Stromal cell of bone marrow (primary cell): ENCODE results near the gene GPHA2.
"Not testable (repeated sequence)": the region's sequence is repeated elsewhere in the genome, so short reads cannot be mapped to it uniquely, and the experiment has no call there.

ENCODE experiments used
- DNase-seq: peaks from one replicate; pipeline ENCODE4 v3.0.0-alpha.2; 2012; ENCODE audit warnings: low read depth

Gene GPHA2, protein sequence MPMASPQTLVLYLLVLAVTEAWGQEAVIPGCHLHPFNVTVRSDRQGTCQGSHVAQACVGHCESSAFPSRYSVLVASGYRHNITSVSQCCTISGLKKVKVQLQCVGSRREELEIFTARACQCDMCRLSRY

DNA sequence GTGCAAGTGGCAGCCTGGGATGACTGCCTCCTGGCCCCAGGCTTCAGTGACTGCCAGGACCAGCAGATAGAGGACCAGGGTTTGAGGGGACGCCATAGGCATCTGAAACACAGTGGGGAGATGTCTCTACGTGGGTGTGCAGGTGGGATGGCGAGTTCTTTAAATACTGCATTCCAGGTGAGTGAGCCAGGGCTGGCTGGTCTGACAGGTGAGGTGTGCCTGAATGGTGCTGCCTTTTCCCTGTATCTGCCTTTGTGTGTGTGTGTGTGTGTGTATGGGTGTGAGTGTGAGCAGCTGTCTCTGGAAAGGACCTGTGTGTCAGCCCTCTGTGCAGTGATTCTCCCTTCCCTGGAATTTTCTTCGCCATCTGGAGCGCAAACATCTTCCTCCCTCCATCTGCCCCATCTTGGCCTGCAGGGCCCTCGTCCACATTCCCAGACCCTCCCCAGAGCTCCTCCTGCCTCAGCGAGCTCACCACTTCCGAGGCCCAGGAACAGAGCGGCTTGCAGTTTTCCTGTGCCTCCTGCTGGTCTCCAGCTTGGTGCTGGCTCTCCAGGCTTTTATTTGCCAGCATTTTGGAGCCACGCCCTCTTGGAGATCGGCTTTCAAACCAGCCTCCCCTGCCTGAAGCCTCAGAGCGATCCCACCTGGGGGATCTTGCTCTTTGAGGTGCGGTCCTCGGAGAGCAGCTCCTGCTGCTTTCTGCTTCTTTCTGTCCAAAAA lies at the start of gene GPHA2:
GPHA2 (minus strand) TSS at position 535 of the 723 bp plus-strand sequence; CDS start at position 102, 433 bp downstream.
- DNase-seq: no peak

DNA sequence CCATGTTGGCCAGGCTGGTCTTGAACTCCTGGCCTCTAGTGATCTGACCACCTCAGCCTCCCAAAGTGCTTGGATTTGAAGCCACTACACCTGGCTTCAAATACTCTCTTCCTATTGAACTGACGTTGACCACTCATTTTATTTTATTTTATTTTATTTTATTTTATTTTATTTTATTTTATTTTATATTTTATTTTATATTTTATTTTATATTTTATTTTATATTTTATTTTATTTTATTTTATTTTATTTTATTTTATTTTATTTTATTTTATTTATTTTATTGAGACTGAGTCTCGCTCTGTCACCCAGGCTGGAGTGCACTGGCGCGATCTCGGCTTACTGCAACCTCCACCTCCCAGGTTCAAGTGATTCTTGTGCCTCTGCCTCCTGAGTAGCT lies 47.6 kb upstream of the GPHA2 start:
- not testable (repeated sequence) for DNase-seq

- DNase-seq: no peak
Measured at GRCh38 chr11:64976651-64977050, 41.0 kb upstream of the GPHA2 start.

DNA sequence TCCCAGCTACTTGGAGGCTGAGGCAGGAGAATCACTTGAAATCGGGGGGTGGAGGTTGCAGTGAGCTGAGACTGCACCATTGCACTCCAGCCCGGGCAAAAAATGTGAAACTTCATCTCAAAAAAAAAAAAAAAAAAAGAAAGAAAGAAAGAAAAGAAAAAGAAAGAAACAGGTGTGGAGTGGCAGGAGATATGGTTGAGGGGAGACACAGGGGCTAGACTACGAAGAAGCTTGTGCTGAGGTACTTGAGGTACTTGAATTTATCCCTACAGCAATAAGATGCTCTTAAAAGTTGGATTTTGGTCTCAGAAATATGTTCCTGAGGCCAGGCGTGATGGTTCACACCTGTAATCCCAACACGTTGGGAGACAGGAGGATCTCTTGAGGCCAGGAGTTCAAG lies 38.4 kb upstream of the GPHA2 start:
- no peak for DNase-seq

DNA sequence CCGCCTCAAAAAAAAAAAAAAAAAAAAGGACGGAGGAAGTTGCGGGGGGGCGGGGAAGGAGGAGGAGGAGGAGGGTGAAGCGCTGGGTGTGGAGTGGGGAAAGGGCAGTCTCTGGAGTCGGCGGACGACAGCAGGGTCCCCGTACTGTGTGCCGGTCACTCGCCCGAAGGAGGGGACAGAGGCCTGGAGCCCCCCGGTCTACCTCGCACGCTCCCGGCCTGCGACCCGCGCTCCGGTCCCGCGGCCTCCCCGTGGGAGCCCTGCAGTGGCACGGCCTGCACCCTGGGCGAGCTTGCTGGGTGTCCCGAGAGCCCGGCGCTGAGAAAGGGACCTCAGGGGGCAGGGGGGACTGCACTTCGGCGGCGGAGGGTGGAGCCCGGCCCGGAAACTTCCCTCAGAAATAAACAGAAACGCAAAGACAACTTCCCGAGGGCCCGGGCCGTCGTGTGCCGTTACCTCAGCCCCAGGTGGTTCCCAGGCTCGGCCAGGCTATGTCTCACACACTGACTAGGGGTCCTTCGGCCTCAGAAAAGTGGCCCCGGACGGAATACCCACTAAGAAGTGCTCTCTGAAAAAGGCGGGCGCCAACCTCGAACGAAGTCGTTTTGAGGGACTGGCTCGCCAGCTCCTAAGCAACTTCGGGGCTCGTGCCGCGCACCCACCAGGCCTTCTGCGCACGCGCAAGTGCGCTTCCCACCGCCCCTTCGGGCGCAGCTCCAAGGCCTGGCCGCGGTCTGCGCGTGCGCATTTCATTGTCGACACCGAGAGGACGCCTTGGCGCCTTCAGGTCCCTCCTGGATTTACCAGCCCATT lies 35.9 kb upstream of the GPHA2 start, which contains the start of gene MAJIN:
MAJIN (minus strand) TSS at position 688 of the 813 bp plus-strand sequence. CDS start 12,703 bp downstream, outside the sequence.
- DNase-seq: no peak

- DNase-seq: no peak
Measured at GRCh38 chr11:64970731-64971151, 35.0 kb upstream of the GPHA2 start.

DNA sequence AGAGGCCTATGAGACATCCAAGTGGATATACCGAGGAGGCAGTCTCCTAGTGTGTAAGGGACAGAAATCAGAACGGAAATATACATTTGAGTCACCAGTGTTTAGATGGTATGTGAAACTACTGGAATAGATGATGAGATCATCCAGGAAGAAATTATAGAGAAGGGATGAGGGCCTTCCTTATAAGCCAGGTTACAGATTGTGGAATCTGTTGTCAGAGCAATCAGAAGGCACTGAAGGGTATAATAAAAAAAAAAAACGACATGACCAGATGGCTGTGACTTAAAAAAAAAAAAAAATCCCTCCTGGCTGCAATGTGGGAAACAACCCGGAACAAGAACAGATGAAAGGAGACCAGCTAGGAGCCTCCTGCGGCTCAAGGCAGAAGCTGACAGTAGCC lies 33.5 kb upstream of the GPHA2 start:
- no peak for DNase-seq

DNA sequence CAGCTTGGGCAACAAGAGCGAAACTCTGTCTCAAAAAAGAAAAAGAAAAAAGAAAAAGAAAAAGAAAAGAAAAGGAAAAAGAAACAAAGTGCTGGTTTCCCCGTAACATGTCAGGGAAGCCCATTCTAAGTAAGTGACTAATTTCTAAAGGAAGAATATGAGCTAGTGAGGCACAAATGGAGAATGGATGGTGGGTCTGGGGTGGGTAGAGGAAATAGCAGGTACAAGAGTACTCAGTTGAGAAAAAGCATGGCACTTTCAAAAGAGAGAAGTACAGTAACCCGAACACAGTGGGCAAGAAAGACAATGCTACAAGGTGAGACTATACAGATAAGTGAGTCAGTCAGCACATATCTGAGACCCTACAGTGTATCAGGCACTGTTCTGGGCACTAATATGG lies 31.7 kb upstream of the GPHA2 start:
- DNase-seq: no peak

GRCh38 chr11:64963072-64963631 lies 27.5 kb upstream of the GPHA2 start:
- DNase-seq: no peak

GRCh38 chr11:64960719-64961118 lies 25.0 kb upstream of the GPHA2 start:
- DNase-seq: no peak

GRCh38 chr11:64959498-64959897 lies 23.8 kb upstream of the GPHA2 start:
- peak; percentile 6 for DNase-seq

GRCh38 chr11:64954201-64954600 lies 18.5 kb upstream of the GPHA2 start:
- DNase-seq: no peak

DNA sequence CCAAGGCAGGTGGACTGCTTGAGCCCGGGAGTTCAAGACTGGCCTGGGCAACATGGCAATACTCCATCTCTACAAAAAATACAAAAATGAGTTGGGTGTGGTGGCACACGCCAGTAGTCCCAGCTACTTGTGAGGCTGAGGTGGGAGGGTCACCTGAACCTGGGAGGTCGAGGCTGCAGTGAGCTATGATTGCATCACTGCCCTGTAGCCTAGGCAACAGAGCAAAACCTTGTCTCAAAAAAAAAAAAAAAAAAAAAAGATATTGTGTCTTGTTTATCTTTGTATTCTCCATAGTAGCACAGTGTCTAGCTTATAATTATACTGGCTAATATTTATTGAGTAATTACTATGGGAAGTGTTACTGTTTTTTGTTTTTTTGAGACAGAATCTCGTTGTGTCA lies 15.8 kb upstream of the GPHA2 start:
- DNase-seq: no peak

- DNase-seq: no peak
Measured at GRCh38 chr11:64947208-64947814, 11.6 kb upstream of the GPHA2 start.

DNA sequence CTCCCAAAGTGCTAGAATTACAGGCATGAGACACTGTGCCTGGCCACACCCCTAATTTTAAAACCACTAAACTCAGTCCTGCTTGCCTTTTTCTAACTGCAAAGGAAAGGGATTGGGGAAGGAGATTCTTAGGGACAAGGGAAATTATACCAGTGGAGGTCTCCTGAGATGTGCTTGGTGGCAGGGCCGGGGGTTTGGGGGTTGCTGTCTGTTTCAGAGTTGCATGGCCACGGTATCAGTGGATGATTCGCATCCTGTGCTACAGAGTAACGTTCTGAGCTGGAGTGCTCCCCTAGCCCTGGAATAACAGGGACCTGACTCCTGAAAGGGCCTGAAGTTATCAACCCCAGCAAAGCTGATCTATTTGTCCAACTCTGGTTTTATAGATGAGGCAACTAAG lies 846 bp upstream of the GPHA2 start:
- DNase-seq: no peak

- no peak for DNase-seq
Measured at GRCh38 chr11:64934682-64935358, 873 bp downstream of the GPHA2 start.

- DNase-seq: no peak
Measured at GRCh38 chr11:64933935-64934681, 1.6 kb downstream of the GPHA2 start.

DNA sequence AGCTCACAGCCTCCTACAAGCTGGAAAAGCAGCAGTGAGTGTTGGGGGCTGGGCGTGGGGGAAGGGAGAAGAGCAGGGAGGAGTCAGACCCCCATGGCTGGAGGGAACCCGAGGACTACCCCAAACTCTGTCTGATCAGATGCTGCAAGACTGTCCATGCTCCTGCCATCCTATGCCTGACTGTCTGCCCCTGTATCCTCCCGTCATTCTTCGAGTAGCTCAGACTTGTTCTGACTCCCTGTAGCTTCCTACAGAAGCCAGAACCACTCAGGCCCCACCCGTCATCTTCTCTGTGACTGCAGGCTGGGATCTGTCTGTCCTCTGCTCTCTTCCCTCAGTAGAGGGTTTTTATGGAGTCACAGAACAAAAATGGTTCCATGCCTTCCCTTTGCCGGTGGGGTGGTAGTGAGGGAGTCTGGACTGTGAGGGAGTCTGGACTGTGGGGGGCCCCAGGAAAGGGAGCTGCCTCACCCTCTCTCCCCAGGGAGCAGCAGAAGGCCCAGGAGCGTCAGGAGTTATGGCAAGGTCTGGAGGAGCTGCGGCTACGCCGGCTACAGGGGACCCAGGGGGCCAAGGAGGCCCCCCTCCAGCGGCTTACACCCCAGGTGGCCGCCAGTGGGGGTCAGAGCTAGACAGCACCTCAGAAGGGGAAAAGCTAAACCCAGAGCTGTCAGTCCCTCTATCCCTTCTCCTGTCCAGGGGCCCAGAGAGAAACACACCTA lies 2.3 kb downstream of the GPHA2 start:
- no peak for DNase-seq

- DNase-seq: no peak
Measured at GRCh38 chr11:64932324-64932723, 3.4 kb downstream of the GPHA2 start.

DNA sequence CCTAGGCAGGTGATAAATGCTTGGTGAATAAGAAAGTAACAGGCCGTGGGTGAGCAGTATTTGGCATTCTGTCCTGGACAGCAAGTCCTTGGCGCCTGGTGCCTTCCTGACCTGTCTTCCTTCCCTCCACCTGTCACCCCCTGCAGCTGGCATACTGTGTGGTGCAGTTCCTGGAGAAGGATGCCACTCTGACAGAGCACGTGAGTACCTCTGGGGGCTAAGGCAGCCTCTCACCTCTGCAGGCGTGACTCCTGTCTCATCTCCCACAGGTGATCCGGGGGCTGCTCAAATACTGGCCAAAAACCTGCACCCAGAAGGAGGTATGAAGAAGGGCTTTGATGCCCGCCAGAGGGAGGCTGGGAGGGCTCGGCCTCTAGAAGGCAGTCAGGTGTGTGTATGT lies 4.4 kb downstream of the GPHA2 start:
- no peak for DNase-seq
